DMS153 (cell line): ENCODE results near the gene SIGLEC8.

Source experiments
- DNase-seq: peaks from one replicate; lab custom pipeline; 2025; lab: John Stamatoyannopoulos, UW

The SIGLEC8 gene

GRCh38 chr19:51402117-51402516 lies 56.1 kb downstream of the SIGLEC8 start:
- DNase-seq: no peak
